DND-41 (cell line): ENCODE data around the gene GALE.

Source experiments
- CTCF ChIP-seq: IDR thresholded peaks from 2 replicates; pipeline ENCODE4 v1.5.1; 2012; ENCODE audit warnings: borderline replicate concordance, low read length, moderate library complexity, mild to moderate bottlenecking; ENCODE audit not compliant: poor library complexity, severe bottlenecking; ENCODE audit errors: extremely low read depth
- EZH2 ChIP-seq: IDR thresholded peaks from 3 replicates; pipeline ENCODE4 v1.6.1; 2012; ENCODE audit warnings: borderline replicate concordance, low read depth, mild to moderate bottlenecking, moderate library complexity, low read length, inconsistent platforms; ENCODE audit not compliant: severe bottlenecking

- no peak for TF ChIP-seq EZH2
- no peak for TF ChIP-seq CTCF
These were observed 41.3 kb downstream of the GALE start for GRCh38 chr1:23759277-23759676.
